HuH-7 (cell line): ENCODE results near the gene C1QTNF12.

ENCODE experiments used
- DNase-seq: peaks from one replicate; pipeline ENCODE4 v3.0.0; 2011; ENCODE audit warnings: low spot score

Gene C1QTNF12

DNA sequence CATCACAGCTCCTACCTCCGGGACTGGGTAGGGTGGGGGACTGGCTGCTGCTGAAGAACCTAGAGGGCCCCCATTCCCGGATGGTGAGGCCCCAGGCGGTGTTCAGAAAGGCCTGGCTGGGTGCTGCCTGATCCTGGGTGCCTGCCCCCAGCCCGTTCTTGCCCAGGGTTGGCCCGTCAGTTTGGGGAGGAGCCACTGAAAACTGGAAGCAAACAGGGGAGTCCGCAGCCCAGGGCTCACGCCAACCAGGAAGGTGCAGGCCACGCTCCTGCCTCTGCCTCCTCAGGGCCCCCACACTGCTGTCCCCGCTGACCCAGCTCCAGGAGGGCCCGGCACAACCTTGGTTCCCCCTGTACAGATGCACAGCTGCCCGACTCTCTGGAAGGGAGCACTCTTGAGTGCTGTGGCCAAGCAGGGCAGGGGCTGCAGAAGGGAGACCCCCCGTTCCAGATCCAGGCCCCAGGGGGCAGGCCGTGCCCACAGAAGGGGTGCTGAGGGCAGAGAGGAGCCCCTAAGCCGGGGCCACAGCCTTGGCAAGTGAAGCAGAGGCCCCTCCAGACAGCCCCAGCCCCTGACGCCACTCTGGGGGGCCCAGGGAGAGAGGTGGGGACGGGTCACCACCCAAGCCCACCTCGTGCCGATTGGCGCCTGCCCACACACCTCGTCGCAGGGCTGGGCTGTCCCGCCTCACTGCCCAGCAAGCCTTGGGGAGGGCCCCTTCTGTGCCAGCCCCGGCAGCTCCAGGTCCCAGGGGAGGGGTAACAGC is 5.5 kb downstream of the C1QTNF12 start:
- no peak for DNase-seq

GRCh38 chr1:1240348-1240732 is 6.2 kb downstream of the C1QTNF12 start:
- peak; percentile 49 for DNase-seq

- DNase-seq, result no peak
These were observed 6.7 kb downstream of the C1QTNF12 start for GRCh38 chr1:1239614-1240347.

- DNase-seq, result no peak
These were observed 7.3 kb downstream of the C1QTNF12 start for GRCh38 chr1:1239227-1239613.

GRCh38 chr1:1238702-1239178 is 7.8 kb downstream of the C1QTNF12 start:
- peak; percentile 64 for DNase-seq

DNA sequence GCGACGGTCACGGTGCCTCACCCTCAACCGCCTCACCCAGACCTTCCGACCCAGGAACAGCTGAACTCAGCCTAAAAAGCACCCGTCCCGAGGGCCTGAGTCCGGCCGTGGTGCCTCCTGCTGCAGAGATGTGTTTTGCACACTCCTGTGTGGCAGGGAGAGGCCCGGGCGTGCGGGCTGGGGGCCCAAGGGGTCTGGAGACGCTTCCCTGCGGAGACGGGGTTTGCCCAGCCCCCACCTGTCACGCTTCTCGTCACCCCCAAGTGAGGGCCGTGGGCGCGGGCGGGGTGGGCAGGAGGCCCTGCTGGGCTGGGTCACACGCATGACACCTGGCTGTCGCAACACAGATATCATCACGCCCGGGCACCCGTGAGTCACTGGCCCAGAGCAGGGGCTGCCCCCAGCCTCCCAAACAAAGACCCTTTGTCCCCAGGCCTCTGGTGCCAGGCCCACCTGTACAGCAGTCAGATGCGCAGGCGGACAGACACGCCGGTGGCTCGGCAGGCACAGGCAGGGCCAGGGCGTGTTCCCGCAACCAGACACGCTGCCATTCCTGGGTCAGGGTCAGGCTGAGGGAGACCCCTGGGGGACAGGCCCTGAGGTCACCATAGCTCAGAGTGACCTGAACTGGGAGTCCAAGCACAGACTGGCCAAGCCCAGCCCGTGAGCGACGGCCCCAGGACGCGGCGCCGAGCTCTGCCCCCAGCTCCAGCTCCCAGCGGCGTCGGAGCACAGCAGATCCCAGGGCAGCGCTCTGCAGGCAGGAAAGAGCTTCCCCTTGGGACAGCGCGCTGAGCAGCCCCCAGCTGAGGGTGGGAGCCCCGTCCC is 8.4 kb downstream of the C1QTNF12 start:
- peak; percentile 84 for DNase-seq

DNA sequence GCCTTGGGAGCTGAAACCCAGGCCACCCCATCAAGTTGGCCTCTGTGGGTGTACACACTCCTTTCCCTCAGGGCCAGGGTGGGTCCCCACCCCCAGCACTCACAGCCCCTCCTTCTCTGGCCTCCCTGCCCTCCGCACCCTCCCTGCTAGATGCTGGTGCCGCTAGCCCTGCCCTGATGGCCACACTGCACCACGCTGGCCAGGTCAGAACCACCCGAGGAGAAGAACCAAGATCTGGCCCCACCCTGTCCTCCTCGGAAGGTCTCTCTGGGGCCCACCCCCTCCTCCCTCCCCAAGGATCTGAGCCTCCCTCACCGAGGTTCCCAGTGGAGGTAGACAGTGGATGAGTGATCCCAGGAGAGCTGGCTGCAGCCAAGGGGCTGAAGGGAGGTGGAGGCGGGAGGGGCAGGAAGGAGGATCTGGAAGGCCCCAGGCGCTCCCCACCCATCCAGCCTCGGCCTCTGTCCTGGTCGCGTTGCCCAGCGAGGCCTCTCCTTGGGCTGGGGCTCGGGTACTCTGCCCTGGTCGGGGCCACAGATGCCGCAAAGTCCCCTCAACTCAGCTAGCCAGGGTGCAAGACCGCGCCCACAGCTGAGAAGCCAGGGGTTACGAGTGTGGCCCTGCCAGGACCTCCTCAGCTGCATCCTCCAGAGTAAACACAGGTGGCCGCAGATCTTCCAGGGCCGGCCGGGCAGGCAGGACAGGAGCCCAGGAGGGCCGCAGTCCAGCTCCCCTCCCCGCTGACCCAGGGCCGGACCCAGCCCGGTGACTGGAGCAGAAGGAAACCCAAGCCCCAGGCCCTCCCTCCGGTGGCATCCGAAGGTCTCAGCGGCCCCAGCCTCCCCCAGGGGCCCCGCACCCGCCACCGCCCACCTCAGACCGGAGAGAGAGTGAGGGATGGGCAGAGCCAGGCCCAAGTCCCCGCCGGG is 9.3 kb downstream of the C1QTNF12 start:
- peak; percentile 59 for DNase-seq

- no peak for DNase-seq
These were observed 10.3 kb downstream of the C1QTNF12 start for GRCh38 chr1:1236176-1236763.

- no peak for DNase-seq
These were observed 11.3 kb downstream of the C1QTNF12 start for GRCh38 chr1:1235016-1235744.

DNA sequence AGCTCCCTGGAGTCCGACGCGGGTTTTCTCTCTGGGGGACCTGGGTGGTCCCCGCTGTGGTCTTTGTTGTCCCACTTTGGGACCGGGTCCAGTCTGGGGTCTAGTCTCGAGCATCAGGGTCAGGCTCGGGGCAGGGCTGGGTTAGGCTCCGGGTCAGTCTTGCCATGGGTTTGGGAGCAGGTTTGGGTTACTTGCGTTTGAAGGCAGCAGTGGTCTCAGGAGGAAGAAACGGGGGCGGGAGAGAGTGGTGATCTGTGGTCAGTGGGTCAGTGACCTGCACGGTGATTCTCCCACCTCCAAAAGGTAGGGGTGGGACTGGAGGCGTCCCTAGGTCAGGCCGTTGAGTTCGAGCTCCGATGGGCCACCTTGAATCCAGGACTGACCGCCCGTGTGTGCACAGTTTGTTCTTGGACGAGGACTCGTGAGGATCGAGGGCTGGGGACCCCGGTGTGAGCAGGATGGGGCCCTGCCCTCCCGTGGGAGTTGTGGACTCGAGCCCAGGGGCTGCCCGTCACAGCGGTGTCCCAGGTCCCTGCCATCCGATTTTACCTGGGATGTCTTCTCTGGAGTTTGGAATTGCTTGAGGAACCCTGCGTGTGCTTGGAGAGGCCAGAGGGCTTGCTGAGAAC is 12.2 kb downstream of the C1QTNF12 start:
- DNase-seq, result no peak

DNA sequence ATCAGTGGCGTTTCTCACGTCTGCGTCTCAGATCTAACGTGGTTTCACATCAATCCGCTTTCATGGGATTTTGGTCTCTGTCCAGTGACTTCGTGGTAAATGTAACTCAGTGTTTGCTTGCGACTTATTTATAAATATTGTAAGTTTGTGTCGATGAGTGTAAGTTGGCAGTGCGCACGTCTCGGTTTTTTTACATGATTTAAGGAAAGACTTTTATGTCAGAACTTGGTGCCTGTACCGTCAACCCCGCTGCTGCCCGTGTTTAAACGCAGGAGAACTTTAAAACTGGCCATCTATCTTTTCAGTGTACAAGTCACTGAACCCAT is 13.0 kb downstream of the C1QTNF12 start:
- no peak for DNase-seq

DNA sequence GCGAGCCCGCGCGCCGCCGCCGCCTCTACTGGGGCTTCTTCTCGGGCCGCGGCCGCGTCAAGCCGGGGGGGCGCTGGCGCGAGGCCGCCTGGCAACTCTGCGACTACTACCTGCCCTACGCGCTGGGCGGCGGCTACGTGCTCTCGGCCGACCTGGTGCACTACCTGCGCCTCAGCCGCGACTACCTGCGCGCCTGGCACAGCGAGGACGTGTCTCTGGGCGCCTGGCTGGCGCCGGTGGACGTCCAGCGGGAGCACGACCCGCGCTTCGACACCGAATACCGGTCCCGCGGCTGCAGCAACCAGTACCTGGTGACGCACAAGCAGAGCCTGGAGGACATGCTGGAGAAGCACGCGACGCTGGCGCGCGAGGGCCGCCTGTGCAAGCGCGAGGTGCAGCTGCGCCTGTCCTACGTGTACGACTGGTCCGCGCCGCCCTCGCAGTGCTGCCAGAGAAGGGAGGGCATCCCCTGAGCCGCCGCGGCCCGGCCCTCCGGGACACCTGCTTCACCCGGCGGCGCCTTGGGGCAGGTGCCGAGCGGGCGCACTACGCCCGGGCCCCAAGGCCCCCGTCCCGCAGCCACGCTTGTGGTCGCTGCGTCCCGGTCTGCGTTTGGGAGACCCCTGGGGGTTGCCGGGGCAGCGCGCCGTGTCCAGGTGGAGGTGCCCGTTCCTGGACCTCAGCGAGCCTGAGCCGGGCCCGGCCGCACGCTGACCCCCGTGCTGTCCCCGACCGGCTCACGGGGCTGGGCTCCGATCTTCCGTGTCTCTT is 13.5 kb downstream of the C1QTNF12 start:
- no peak for DNase-seq

DNA sequence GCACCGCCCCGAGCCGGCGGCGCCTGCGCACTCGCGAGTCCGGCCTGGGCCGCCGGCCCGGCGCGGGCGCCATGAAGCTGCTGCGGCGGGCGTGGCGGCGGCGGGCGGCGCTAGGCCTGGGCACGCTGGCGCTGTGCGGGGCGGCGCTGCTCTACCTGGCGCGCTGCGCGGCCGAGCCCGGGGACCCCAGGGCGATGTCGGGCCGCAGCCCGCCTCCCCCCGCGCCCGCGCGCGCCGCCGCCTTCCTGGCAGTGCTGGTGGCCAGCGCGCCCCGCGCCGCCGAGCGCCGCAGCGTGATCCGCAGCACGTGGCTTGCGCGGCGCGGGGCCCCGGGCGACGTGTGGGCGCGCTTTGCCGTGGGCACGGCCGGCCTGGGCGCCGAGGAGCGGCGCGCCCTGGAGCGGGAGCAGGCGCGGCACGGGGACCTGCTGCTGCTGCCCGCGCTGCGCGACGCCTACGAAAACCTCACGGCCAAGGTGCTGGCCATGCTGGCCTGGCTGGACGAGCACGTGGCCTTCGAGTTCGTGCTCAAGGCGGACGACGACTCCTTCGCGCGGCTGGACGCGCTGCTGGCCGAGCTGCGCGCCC is 14.2 kb downstream of the C1QTNF12 start, which contains the start of gene B3GALT6:
Gene B3GALT6 (plus strand): TSS at position 30 of the 588 bp plus-strand sequence. CDS start 42 bp downstream, at position 72.
- DNase-seq, result no peak

DNA sequence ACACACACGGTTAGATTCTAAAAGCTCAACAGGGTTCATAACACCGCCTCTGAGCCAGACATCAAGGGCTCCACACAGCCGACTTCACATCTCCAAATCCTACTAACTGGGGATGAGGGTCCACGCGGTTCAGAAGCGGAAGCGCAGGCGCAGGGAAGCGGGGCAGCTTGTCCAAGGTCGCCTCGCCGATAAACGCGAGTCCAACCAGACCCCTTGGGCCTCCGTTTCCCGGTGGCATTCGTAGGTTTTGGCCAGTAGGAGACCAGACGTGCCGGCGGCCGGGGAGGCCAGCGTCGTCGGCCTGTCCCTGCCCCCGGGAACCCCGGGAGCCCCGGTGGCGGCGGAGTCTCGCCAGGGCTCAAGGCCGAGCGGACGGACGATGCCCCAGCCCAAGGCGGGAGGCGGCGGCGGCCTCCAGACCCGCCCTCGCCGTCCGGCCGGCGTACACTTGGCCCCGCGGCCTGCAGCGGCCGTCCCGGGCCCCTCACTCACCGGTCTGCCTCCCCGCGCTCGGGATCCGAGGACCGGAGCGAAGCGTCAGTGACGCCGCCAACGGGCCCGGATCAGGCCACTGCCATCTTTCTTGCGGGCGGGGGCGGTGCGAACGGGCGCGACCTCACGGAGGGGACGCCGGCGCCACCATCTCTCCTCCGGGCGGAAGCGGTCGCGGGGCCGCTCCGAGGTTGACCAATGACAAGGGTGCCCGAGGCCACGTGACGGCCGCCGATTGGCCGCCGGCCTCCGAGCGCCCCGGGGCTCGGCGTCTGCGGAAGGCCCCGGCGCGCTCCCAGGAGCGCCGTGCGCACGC is 14.9 kb downstream of the C1QTNF12 start, which contains the start of gene SDF4:
Gene SDF4 (minus strand): TSS at position 602 of the 808 bp plus-strand sequence. CDS start 3,229 bp downstream, outside the sequence.
- DNase-seq, result peak; percentile 99

DNA sequence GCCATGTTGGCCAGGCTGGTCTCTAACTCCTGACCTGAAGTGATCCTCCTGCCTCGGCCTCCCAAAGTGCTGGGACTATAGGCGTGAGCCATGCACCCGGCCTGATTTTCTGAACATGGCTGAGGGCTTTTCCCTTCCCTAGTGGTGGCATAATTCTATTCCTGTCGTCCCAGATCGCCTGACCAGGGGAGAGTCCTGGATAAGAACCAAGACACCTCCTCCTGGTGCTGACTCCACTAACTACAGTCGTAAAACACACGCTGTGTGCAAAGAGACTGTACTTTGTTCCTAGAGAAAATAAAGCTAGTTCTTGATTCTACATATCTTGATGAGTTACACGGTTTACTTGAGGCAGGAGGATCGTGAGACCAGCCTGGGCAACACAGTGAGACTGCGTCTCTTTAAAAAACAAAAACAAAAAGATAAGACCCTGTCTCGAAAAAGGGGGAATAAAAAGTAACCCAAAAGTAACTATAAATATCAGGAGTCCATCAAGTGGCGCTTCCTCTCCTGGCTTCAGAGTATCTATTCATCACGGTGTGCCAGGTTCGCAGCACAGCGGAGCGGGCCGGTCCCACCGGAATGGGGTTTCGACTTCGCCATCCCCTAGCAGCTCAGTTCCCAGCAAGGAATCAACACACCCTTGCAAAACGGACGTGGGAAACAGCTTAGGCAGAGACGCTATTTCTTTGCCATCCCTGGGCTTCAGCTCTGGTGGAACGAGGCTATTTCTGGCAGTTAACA is 15.7 kb downstream of the C1QTNF12 start:
- peak; percentile 93 for DNase-seq

DNA sequence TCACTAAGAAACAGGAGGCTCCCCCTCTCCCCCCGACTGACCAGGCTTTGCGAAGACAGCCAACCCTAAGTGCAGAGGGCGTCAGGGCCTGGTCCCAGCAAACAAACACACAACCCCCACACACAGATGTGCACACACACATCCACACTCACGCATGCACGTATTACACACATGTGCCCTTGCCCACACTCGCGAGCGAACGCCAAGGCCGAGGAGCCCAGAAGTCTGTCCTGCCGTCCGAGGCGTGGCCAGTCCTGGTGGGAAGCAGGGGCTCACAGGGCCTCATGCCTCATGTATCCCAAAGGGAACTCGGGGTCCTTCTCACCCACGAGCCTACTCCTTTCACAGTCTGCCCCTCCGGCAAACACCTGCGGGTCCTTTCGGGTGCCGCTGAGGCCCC is 16.8 kb downstream of the C1QTNF12 start:
- no peak for DNase-seq
